Mesendoderm (in vitro differentiated cells): ENCODE data around the gene ITPR2.

Experiments used
- DNase-seq: peaks from one replicate; pipeline ENCODE4 v3.0.0; 2013
- H2AK5ac ChIP-seq: 2 replicates; pipeline ENCODE4 v1.6.1; 2013; ENCODE audit warnings: low read length, inconsistent platforms
- H2BK120ac ChIP-seq: 2 replicates; pipeline ENCODE4 v1.6.1; 2013; ENCODE audit warnings: low read depth, mild to moderate bottlenecking, low read length, moderate library complexity, mixed read lengths
- H2BK15ac ChIP-seq: replicated peaks from 2 replicates; pipeline ENCODE4 v1.6.1; 2013; ENCODE audit warnings: low read depth, mild to moderate bottlenecking, moderate library complexity
- H2BK5ac ChIP-seq: 2 replicates; pipeline ENCODE4 v1.6.1; 2013; ENCODE audit warnings: low read length, inconsistent platforms
- H3K18ac ChIP-seq: 2 replicates; pipeline ENCODE4 v1.6.1; 2013; ENCODE audit warnings: mild to moderate bottlenecking, low read length, mixed read lengths
- H3K23ac ChIP-seq: one replicate; pipeline ENCODE4 v1.6.1; 2013; ENCODE audit warnings: low read length
- H3K27ac ChIP-seq: 2 replicates; pipeline ENCODE4 v1.5.1; 2013; ENCODE audit warnings: low read depth, mild to moderate bottlenecking, inconsistent platforms, low read length, moderate library complexity
- H3K27me3 ChIP-seq: 2 replicates; pipeline ENCODE4 v1.6.1; 2013; ENCODE audit warnings: low read length, control low read depth, mild to moderate bottlenecking, inconsistent platforms; ENCODE audit not compliant: insufficient read depth, poor library complexity
- H3K36me3 ChIP-seq: 2 replicates; pipeline ENCODE4 v1.6.1; 2013; ENCODE audit warnings: low read length, inconsistent platforms; ENCODE audit not compliant: control insufficient read depth, insufficient read depth
- H3K4ac ChIP-seq: one replicate; pipeline ENCODE4 v1.6.1; 2013; ENCODE audit warnings: low read depth, mild to moderate bottlenecking, low read length, moderate library complexity
- H3K4me1 ChIP-seq: 2 replicates; pipeline ENCODE4 v1.6.1; 2013; ENCODE audit warnings: low read depth, low read length, inconsistent platforms; ENCODE audit not compliant: control insufficient read depth
- H3K4me2 ChIP-seq: 2 replicates; pipeline ENCODE4 v1.6.1; 2013; ENCODE audit warnings: low read length
- H3K4me3 ChIP-seq: 2 replicates; pipeline ENCODE4 v1.5.1; 2013; ENCODE audit warnings: mild to moderate bottlenecking, low read length
- H3K56ac ChIP-seq: one replicate; pipeline ENCODE4 v1.6.1; 2013; ENCODE audit warnings: low read length
- H3K79me1 ChIP-seq: 2 replicates; pipeline ENCODE4 v1.6.1; 2013; ENCODE audit warnings: low read length, inconsistent platforms
- H3K79me2 ChIP-seq: 2 replicates; pipeline ENCODE4 v1.6.1; 2013; ENCODE audit warnings: mild to moderate bottlenecking, low read length; ENCODE audit not compliant: control insufficient read depth, insufficient read depth
- H3K9ac ChIP-seq: 2 replicates; pipeline ENCODE4 v1.6.1; 2013; ENCODE audit warnings: low read length, inconsistent platforms
- H4K5ac ChIP-seq: one replicate; pipeline ENCODE4 v1.6.1; 2013; ENCODE audit warnings: low read length
- H4K8ac ChIP-seq: one replicate; pipeline ENCODE4 v1.6.1; 2013; ENCODE audit warnings: low read depth, mild to moderate bottlenecking, control low read depth, low read length, moderate library complexity
- WGBS: extraction: QIAGEN DNeasy Blood & Tissue Kit; methylation state at CpG from one replicate; pipeline ENCODE4 v1.1.7; 2013; ENCODE audit warnings: low lambda C conversion rate, missing lambda C conversion rate; ENCODE audit not compliant: insufficient coverage; ENCODE audit errors: extremely low coverage; 5-methylcytosine and 5-hydroxymethylcytosine counted together

Gene ITPR2

GRCh38 chr12:26573225-26573909 is 259.6 kb downstream of the ITPR2 start:
- no peak overlapping the region for H3K18ac ChIP-seq
- H3K36me3 ChIP-seq, result no peaks in the 10 kb centered on the region
- no peak overlapping the region for H2BK120ac ChIP-seq
- H3K56ac ChIP-seq, result no peak overlapping the region
- H2AK5ac ChIP-seq, result no peak overlapping the region
- H4K8ac ChIP-seq, result no peak overlapping the region
- no peak overlapping the region for H2BK5ac ChIP-seq
- H3K27ac ChIP-seq, result no peak overlapping the region
- H3K4me3 ChIP-seq, result no peak overlapping the region
- H3K79me2 ChIP-seq, result no peaks in the 10 kb centered on the region
- WGBS, result no CpG with 5 or more reads among the region's 1 CpG
- H4K5ac ChIP-seq, result no peak overlapping the region
- H3K79me1 ChIP-seq, result no peaks in the 10 kb centered on the region
- H3K23ac ChIP-seq, result no peak overlapping the region
- H3K4me2 ChIP-seq, result no peak overlapping the region
- DNase-seq, result peak; percentile 69
- no peak overlapping the region for H2BK15ac ChIP-seq
- no peak overlapping the region for H3K4ac ChIP-seq
- H3K4me1 ChIP-seq, result peaks cover 10% of the 10 kb centered on the region
- no peaks in the 10 kb centered on the region for H3K27me3 ChIP-seq
- no peak overlapping the region for H3K9ac ChIP-seq

GRCh38 chr12:26572137-26572536 is 260.9 kb downstream of the ITPR2 start:
- DNase-seq, result peak; percentile 34
- H3K27ac ChIP-seq, result no peak overlapping the region
- no peaks in the 10 kb centered on the region for H3K79me2 ChIP-seq
- no peaks in the 10 kb centered on the region for H3K79me1 ChIP-seq
- no peaks in the 10 kb centered on the region for H3K36me3 ChIP-seq
- H3K4me3 ChIP-seq, result no peak overlapping the region
- no peak overlapping the region for H3K23ac ChIP-seq
- H3K18ac ChIP-seq, result no peak overlapping the region
- H3K4me2 ChIP-seq, result no peak overlapping the region
- H4K5ac ChIP-seq, result no peak overlapping the region
- no peak overlapping the region for H2BK120ac ChIP-seq
- no peak overlapping the region for H4K8ac ChIP-seq
- H2BK5ac ChIP-seq, result no peak overlapping the region
- H2AK5ac ChIP-seq, result no peak overlapping the region
- no CpG with 5 or more reads among the region's 1 CpG for WGBS
- no peaks in the 10 kb centered on the region for H3K27me3 ChIP-seq
- H3K56ac ChIP-seq, result peak overlapping the region; percentile 10
- no peak overlapping the region for H3K9ac ChIP-seq
- no peak overlapping the region for H2BK15ac ChIP-seq
- H3K4me1 ChIP-seq, result peaks cover 10% of the 10 kb centered on the region
- H3K4ac ChIP-seq, result no peak overlapping the region

- Histone ChIP-seq H3K4me1 (peaks cover 10% of the 10 kb centered on the region), H3K9ac (no peak overlapping the region), H3K27me3 (no peaks in the 10 kb centered on the region), H4K5ac (no peak overlapping the region), H3K56ac (no peak overlapping the region), H3K79me2 (no peaks in the 10 kb centered on the region), H2BK5ac (no peak overlapping the region), H3K4me3 (no peak overlapping the region), H2AK5ac (no peak overlapping the region), H4K8ac (no peak overlapping the region), H3K4ac (no peak overlapping the region), H3K23ac (no peak overlapping the region), H2BK120ac (no peak overlapping the region), H3K79me1 (no peaks in the 10 kb centered on the region), H3K4me2 (no peak overlapping the region), H3K27ac (no peak overlapping the region), H3K18ac (no peak overlapping the region), H3K36me3 (no peaks in the 10 kb centered on the region), H2BK15ac (no peak overlapping the region)
- WGBS, result no CpG with 5 or more reads among the region's 3 CpGs
- DNase-seq, result no peak
These were observed 261.4 kb downstream of the ITPR2 start for GRCh38 chr12:26571560-26571959.

- H3K4me2 ChIP-seq, result no peak overlapping the region
- H3K79me2 ChIP-seq, result no peaks in the 10 kb centered on the region
- H3K56ac ChIP-seq, result no peak overlapping the region
- H3K23ac ChIP-seq, result no peak overlapping the region
- no peak overlapping the region for H2BK120ac ChIP-seq
- H2AK5ac ChIP-seq, result no peak overlapping the region
- no peak overlapping the region for H3K18ac ChIP-seq
- no peak overlapping the region for H4K5ac ChIP-seq
- H2BK5ac ChIP-seq, result no peak overlapping the region
- no peaks in the 10 kb centered on the region for H3K79me1 ChIP-seq
- H4K8ac ChIP-seq, result no peak overlapping the region
- WGBS, result no CpG with 5 or more reads among the region's 2 CpGs
- H3K27me3 ChIP-seq, result no peaks in the 10 kb centered on the region
- DNase-seq, result no peak
- H3K36me3 ChIP-seq, result no peaks in the 10 kb centered on the region
- H3K4me1 ChIP-seq, result peaks cover under 1% of the 10 kb centered on the region
- H2BK15ac ChIP-seq, result no peak overlapping the region
- H3K4me3 ChIP-seq, result no peak overlapping the region
- H3K4ac ChIP-seq, result no peak overlapping the region
- H3K9ac ChIP-seq, result no peak overlapping the region
- H3K27ac ChIP-seq, result no peak overlapping the region
These were observed 265.9 kb downstream of the ITPR2 start for GRCh38 chr12:26567126-26567525.

GRCh38 chr12:26566675-26567074 is 266.3 kb downstream of the ITPR2 start:
- Histone ChIP-seq H3K9ac (no peak overlapping the region), H3K4me3 (no peak overlapping the region), H2BK15ac (no peak overlapping the region), H3K4ac (no peak overlapping the region), H3K79me2 (no peaks in the 10 kb centered on the region), H3K27me3 (no peaks in the 10 kb centered on the region), H3K79me1 (no peaks in the 10 kb centered on the region), H2AK5ac (no peak overlapping the region), H3K18ac (no peak overlapping the region), H3K4me1 (no peaks in the 10 kb centered on the region), H2BK5ac (no peak overlapping the region), H3K27ac (no peak overlapping the region), H4K5ac (no peak overlapping the region), H3K23ac (no peak overlapping the region), H2BK120ac (no peak overlapping the region), H3K36me3 (no peaks in the 10 kb centered on the region), H3K4me2 (no peak overlapping the region), H3K56ac (no peak overlapping the region), H4K8ac (no peak overlapping the region)
- no peak for DNase-seq
- WGBS, result no CpG with 5 or more reads among the region's 2 CpGs

GRCh38 chr12:26566186-26566585 is 266.8 kb downstream of the ITPR2 start:
- H2AK5ac ChIP-seq, result no peak overlapping the region
- no peak overlapping the region for H2BK15ac ChIP-seq
- H3K4me3 ChIP-seq, result no peak overlapping the region
- H3K18ac ChIP-seq, result no peak overlapping the region
- no peak overlapping the region for H3K56ac ChIP-seq
- H3K23ac ChIP-seq, result no peak overlapping the region
- H3K79me1 ChIP-seq, result no peaks in the 10 kb centered on the region
- H2BK120ac ChIP-seq, result no peak overlapping the region
- DNase-seq, result no peak
- H3K36me3 ChIP-seq, result no peaks in the 10 kb centered on the region
- no peaks in the 10 kb centered on the region for H3K79me2 ChIP-seq
- no peak overlapping the region for H3K4me2 ChIP-seq
- no peaks in the 10 kb centered on the region for H3K27me3 ChIP-seq
- H3K4me1 ChIP-seq, result no peaks in the 10 kb centered on the region
- no peak overlapping the region for H4K8ac ChIP-seq
- H4K5ac ChIP-seq, result no peak overlapping the region
- H2BK5ac ChIP-seq, result no peak overlapping the region
- no peak overlapping the region for H3K27ac ChIP-seq
- H3K9ac ChIP-seq, result no peak overlapping the region
- H3K4ac ChIP-seq, result no peak overlapping the region
